Lung (tissue), 12 donors: Measurements from ENCODE around the gene KRT3. TPM values are rescaled to one million over a fixed set of nuclear protein-coding genes. Genes with fewer than 3 reads are reported as not detected.

Source experiments
- ATAC-seq: fragments of 200-7000 bp; cut with Tn5 transposase; one replicate; pipeline ENCODE4 v1.9.1; 2020; ENCODE audit warnings: moderate number of reproducible peaks; ENCODE audit not compliant: insufficient read depth, low FRiP score
- DNase-seq, 3 donors: peaks; one replicate each; pipeline ENCODE4 v3.0.0-alpha.2; 2013 to 2017
- H3K27ac ChIP-seq, 2 donors: one replicate each; pipeline ENCODE4 v1.5.1; 2013; ENCODE audit warnings: mild to moderate bottlenecking in 2 of 2, moderate library complexity in 2 of 2, control low read depth in 1 of 2, inconsistent platforms in 1 of 2, low read depth in 1 of 2, low read length in 1 of 2
- H3K27me3 ChIP-seq, 3 donors: one replicate each; pipeline ENCODE4 v1.5.1; 2013; ENCODE audit warnings: low read length in 2 of 3; ENCODE audit not compliant: control insufficient read depth in 3 of 3, insufficient read depth in 3 of 3
- H3K36me3 ChIP-seq, 4 donors: one replicate each; pipeline ENCODE4 v1.5.1; 2013; ENCODE audit warnings: low read length in 4 of 4, mild to moderate bottlenecking in 1 of 4, moderate library complexity in 1 of 4; ENCODE audit not compliant: control insufficient read depth in 4 of 4, insufficient read depth in 4 of 4
- H3K4me1 ChIP-seq, 5 donors: one replicate each; pipeline ENCODE4 v1.5.1; 2013; ENCODE audit warnings: low read length in 5 of 5, mild to moderate bottlenecking in 2 of 5, moderate library complexity in 1 of 5; ENCODE audit not compliant: control insufficient read depth in 5 of 5, insufficient read depth in 5 of 5
- H3K4me3 ChIP-seq: one replicate; pipeline ENCODE4 v1.5.1; 2013; ENCODE audit warnings: mild to moderate bottlenecking, control low read depth, moderate library complexity
- H3K9ac ChIP-seq, 2 donors: one replicate each; pipeline ENCODE4 v1.5.1; 2013; ENCODE audit warnings: low read length in 2 of 2, control low read depth in 1 of 2; ENCODE audit not compliant: insufficient read depth in 1 of 2
- H3K9me3 ChIP-seq, 4 donors: one replicate each; pipeline ENCODE4 v1.5.1; 2013; ENCODE audit warnings: low read length in 3 of 4, mild to moderate bottlenecking in 1 of 4, moderate library complexity in 1 of 4; ENCODE audit not compliant: control insufficient read depth in 4 of 4, insufficient read depth in 3 of 4
- WGBS, 2 donors: extraction: QIAGEN DNeasy Blood & Tissue Kit; methylation state at CpG; one replicate each; pipeline ENCODE4 v1.1.7; 2013; 5-methylcytosine and 5-hydroxymethylcytosine counted together
- polyA plus RNA-seq, 2 donors: library from polyadenylated mRNA; stranded (reverse); fragments of 200-250 nt; gene quantifications; one replicate each; pipeline ENCODE4 v1.2.1, GENCODE V29; 2013
- total RNA-seq, 2 donors: library from RNA; depleted of rRNA in 1 of 2; stranded (reverse); fragments of >200 nt in 1 of 2; gene quantifications; one replicate each; pipeline ENCODE4 v1.2.1, GENCODE V29; 2014 to 2021
- TF ChIP-seq, protein P1 (sequence below): IDR thresholded peaks from 2 replicates; pipeline ENCODE4 v1.5.1; 2012; ENCODE audit warnings: mild to moderate bottlenecking; ENCODE audit errors: control extremely low read depth, extremely low read depth
- donor health status: control.
- donor health status: control.
- donor health status: Bipolar disorder and iron deficiency.
- donor health status: healthy.
- donor health status: DM: yes; HTN: yes; CAD: no.

Gene KRT3
- total and polyA plus RNA-seq, 4 donors: not detected

- H3K27ac ChIP-seq: no peak overlapping the region
- no peaks in the 10 kb centered on the region for H3K9me3 ChIP-seq
- WGBS, 2 donors: 91 to 93% methylated on average over 12 of the region's 12 CpGs
- H3K36me3 ChIP-seq: no peaks in the 10 kb centered on the region
- no peak overlapping the region for H3K9ac ChIP-seq
- peaks cover 0 to 3% (median 0%) of the 10 kb centered on the region in 5 donors for H3K4me1 ChIP-seq
- ATAC-seq: no peak
- peaks cover 0 to 35% (median 21%) of the 10 kb centered on the region in 3 donors for H3K27me3 ChIP-seq
- H3K4me3 ChIP-seq: no peak overlapping the region
- no peak for DNase-seq
- TF ChIP-seq, protein P1, sequence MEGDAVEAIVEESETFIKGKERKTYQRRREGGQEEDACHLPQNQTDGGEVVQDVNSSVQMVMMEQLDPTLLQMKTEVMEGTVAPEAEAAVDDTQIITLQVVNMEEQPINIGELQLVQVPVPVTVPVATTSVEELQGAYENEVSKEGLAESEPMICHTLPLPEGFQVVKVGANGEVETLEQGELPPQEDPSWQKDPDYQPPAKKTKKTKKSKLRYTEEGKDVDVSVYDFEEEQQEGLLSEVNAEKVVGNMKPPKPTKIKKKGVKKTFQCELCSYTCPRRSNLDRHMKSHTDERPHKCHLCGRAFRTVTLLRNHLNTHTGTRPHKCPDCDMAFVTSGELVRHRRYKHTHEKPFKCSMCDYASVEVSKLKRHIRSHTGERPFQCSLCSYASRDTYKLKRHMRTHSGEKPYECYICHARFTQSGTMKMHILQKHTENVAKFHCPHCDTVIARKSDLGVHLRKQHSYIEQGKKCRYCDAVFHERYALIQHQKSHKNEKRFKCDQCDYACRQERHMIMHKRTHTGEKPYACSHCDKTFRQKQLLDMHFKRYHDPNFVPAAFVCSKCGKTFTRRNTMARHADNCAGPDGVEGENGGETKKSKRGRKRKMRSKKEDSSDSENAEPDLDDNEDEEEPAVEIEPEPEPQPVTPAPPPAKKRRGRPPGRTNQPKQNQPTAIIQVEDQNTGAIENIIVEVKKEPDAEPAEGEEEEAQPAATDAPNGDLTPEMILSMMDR: no peak
Observed at GRCh38 chr12:52791271-52792184, 4.4 kb downstream of the KRT3 start.

- H3K27me3 ChIP-seq: peaks cover 0 to 28% (median 21%) of the 10 kb centered on the region in 3 donors
Observed at GRCh38 chr12:52790427-52791270, 5.3 kb downstream of the KRT3 start.

GRCh38 chr12:52789637-52790426 lies 6.1 kb downstream of the KRT3 start:
- WGBS, 2 donors: 23 to 25% methylated on average over 44 to 50 of the region's 50 CpGs
- no peak for ATAC-seq
- Histone ChIP-seq H3K27ac (no peak overlapping the region), H3K36me3 (no peaks in the 10 kb centered on the region), H3K9me3 (no peaks in the 10 kb centered on the region), H3K4me3 (no peak overlapping the region), H3K4me1 (peaks cover 0 to 3% (median 0%) of the 10 kb centered on the region in 5 donors), H3K27me3 (peaks cover 0 to 34% (median 21%) of the 10 kb centered on the region in 3 donors), H3K9ac (no peak overlapping the region)
- DNase-seq: peak in 1 of 3 donors; percentile 7
- TF ChIP-seq, protein P1: no peak

More at GRCh38 chr12:52790427-52791270, 5.3 kb downstream of the KRT3 start:
- H3K4me3 ChIP-seq: no peak overlapping the region
- DNase-seq (no peak), ATAC-seq (no peak)
- H3K9me3 ChIP-seq: no peaks in the 10 kb centered on the region
- 67 to 73% methylated on average over 19 of the region's 19 CpGs for WGBS, 2 donors
- TF ChIP-seq, protein P1: no peak
- H3K36me3 ChIP-seq: no peaks in the 10 kb centered on the region
- no peak overlapping the region for H3K9ac ChIP-seq
- no peak overlapping the region for H3K27ac ChIP-seq
- H3K4me1 ChIP-seq: peaks cover 0 to 3% (median 0%) of the 10 kb centered on the region in 5 donors
